NCI-H748 (cell line): ENCODE results near the gene IL1A.

ENCODE experiments used
- DNase-seq: peaks from one replicate; lab custom pipeline; 2025; ENCODE audit not compliant: unreplicated experiment; lab: John Stamatoyannopoulos, UW

IL1A gene

GRCh38 chr2:112818094-112818902 lies 34.0 kb upstream of the IL1A start:
- DNase-seq: no peak

GRCh38 chr2:112817082-112817689 lies 32.9 kb upstream of the IL1A start:
- no peak for DNase-seq

- no peak for DNase-seq
These were observed 30.0 kb upstream of the IL1A start for GRCh38 chr2:112814278-112814677.

GRCh38 chr2:112813280-112813966 lies 29.1 kb upstream of the IL1A start:
- no peak for DNase-seq

- no peak for DNase-seq
These were observed 28.3 kb upstream of the IL1A start for GRCh38 chr2:112812318-112813267.

GRCh38 chr2:112811841-112812306 lies 27.6 kb upstream of the IL1A start:
- DNase-seq: no peak

- DNase-seq: no peak
These were observed 27.1 kb upstream of the IL1A start for GRCh38 chr2:112811276-112811831.

- DNase-seq: no peak
These were observed 24.8 kb upstream of the IL1A start for GRCh38 chr2:112809112-112809511.

GRCh38 chr2:112807233-112807807 lies 23.0 kb upstream of the IL1A start:
- no peak for DNase-seq

GRCh38 chr2:112805542-112805941 lies 21.2 kb upstream of the IL1A start:
- DNase-seq: peak; percentile 1

- DNase-seq: no peak
These were observed 19.6 kb upstream of the IL1A start for GRCh38 chr2:112803691-112804521.

GRCh38 chr2:112800881-112801583 lies 16.7 kb upstream of the IL1A start:
- no peak for DNase-seq

GRCh38 chr2:112798979-112799975 lies 15.0 kb upstream of the IL1A start:
- no peak for DNase-seq

GRCh38 chr2:112796486-112796885 lies 12.2 kb upstream of the IL1A start:
- no peak for DNase-seq

GRCh38 chr2:112795774-112796173 lies 11.5 kb upstream of the IL1A start:
- no peak for DNase-seq

GRCh38 chr2:112794841-112795240 lies 10.5 kb upstream of the IL1A start:
- DNase-seq: no peak

- no peak for DNase-seq
These were observed 9.9 kb upstream of the IL1A start for GRCh38 chr2:112794131-112794733.
